Dendritic cell treated with granulocyte-macrophage colony-stimulating factor and Interleukin-4, amounts not matched to agents 40 ng/mL and 50 ng/mL, for 4 days (primary cell): ENCODE data around the gene CBLC.

Experiments used
- H3K27ac Mint-ChIP-seq: one replicate; pipeline ENCODE4 v1.8.0; 2022; ENCODE audit warnings: mild to moderate bottlenecking, mixed read lengths
- H3K27me3 Mint-ChIP-seq: one replicate; pipeline ENCODE4 v1.8.0; 2022; ENCODE audit warnings: mild to moderate bottlenecking, mixed read lengths
- H3K36me3 Mint-ChIP-seq: one replicate; pipeline ENCODE4 v1.8.0; 2022; ENCODE audit warnings: low read depth, mixed read lengths
- H3K4me1 Mint-ChIP-seq: one replicate; pipeline ENCODE4 v1.8.0; 2022; ENCODE audit warnings: low read depth, mixed read lengths
- H3K4me3 Mint-ChIP-seq: one replicate; pipeline ENCODE4 v1.8.0; 2022; ENCODE audit warnings: mild to moderate bottlenecking, moderate library complexity, mixed read lengths
- H3K9me3 Mint-ChIP-seq: one replicate; pipeline ENCODE4 v1.8.0; 2022; ENCODE audit warnings: mixed read lengths
- intact Hi-C: fragments of 100-400 bp; cut with micrococcal nuclease; formaldehyde crosslinking; loops from one replicate; pipeline ENCODE4 v1.15.0; 2022

The CBLC gene

DNA sequence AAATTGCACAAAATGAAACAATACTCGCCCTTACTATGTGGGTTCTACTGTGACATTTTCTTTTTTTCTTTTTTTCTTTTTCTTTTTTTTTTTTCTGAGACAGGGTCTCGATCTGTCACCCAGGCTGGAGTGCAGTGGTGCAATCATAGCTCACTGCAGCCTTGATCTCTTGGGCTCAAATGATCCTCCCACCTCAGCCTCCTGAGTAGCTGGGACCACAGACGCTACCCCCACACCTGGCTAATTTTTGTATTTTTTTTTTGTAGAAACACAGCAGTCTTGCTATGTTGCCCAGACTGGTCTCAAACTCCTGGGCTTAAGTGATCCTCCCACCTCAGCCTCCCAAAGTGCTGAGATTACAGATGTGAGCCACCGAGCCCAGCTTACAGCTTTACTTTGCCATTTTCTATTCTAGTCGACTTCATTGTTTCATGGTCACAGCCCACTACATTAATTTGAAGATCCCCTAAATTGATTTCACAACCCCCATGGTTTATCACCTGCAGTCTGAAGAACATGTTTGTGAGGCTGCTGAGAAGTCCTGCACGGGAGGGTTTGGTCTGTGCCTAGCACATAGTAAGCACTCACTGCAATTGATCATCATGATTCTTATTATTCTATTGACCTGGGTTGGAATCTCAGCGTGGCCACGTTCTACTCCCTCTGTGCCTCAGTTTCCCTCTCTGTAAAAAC, 25.4 kb upstream of the CBLC start:
- Mint-ChIP-seq H3K4me3 (peak overlapping the region; percentile 97), H3K27ac (peak overlapping the region; percentile 97), H3K4me1 (peaks cover 59% of the 10 kb centered on the region), H3K9me3 (no peaks in the 10 kb centered on the region), H3K36me3 (peaks cover 94% of the 10 kb centered on the region), H3K27me3 (no peaks in the 10 kb centered on the region)
- intact Hi-C loops, result no loop called here

DNA sequence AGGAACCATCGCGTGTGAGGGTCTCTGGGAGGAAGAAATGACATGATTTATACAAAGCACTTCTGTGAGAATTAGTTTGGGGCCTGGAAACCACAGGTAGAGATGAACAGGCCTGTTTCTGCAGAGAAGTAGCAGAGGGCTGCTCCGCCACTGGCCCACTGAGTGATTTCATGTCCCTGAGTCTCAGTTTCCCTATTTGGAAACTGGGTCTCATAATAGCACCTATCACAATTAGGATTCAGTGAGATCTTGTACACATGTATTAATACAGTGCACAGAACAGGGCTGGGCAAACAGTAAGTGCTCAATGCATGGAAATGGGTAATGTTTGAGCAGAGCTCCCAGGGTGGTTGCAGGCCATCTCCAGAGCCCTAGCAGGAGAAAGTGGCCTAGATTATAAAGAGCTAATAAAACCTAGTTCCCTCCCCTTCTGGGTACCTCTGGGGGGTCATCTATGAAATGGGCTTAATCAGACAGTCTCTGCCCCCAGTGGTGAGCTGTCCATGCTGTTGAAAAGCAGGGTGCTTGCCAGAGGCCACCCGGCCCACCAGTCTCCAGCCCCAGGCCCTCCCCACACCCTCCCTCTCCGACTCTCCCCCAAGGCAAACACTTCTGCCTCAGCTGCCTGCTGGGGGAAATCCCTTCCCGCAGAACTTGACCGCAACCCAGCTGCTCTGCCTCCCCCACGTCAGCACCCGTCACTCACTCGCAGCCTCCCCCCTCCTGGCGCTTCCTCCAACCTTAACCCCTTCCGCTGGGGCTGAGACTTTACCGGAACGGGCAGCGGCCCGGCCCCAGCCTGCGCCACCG, 24.7 kb upstream of the CBLC start:
- H3K4me1 Mint-ChIP-seq, result peaks cover 60% of the 10 kb centered on the region
- H3K27me3 Mint-ChIP-seq, result no peaks in the 10 kb centered on the region
- H3K4me3 Mint-ChIP-seq, result peak overlapping the region; percentile 97
- peak overlapping the region; percentile 97 for H3K27ac Mint-ChIP-seq
- intact Hi-C loops, result no loop called here
- peaks cover 98% of the 10 kb centered on the region for H3K36me3 Mint-ChIP-seq
- H3K9me3 Mint-ChIP-seq, result no peaks in the 10 kb centered on the region

DNA sequence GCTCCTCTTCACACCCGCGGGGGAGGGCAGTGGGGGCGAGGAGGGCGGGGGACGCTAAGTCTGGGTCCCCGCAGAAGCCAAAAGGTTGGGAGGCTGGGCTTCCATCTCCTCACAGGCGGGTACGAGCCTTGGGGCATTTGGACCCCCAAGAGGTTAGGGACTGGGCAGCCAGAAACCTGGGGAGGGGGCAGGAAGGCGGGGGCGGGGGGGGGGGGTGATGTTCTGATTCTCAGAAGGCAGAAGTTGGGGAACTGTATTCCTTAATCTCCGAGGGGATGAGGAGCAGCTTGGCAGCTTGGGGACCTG, 24.1 kb upstream of the CBLC start:
- peak overlapping the region; percentile 97 for H3K4me3 Mint-ChIP-seq

DNA sequence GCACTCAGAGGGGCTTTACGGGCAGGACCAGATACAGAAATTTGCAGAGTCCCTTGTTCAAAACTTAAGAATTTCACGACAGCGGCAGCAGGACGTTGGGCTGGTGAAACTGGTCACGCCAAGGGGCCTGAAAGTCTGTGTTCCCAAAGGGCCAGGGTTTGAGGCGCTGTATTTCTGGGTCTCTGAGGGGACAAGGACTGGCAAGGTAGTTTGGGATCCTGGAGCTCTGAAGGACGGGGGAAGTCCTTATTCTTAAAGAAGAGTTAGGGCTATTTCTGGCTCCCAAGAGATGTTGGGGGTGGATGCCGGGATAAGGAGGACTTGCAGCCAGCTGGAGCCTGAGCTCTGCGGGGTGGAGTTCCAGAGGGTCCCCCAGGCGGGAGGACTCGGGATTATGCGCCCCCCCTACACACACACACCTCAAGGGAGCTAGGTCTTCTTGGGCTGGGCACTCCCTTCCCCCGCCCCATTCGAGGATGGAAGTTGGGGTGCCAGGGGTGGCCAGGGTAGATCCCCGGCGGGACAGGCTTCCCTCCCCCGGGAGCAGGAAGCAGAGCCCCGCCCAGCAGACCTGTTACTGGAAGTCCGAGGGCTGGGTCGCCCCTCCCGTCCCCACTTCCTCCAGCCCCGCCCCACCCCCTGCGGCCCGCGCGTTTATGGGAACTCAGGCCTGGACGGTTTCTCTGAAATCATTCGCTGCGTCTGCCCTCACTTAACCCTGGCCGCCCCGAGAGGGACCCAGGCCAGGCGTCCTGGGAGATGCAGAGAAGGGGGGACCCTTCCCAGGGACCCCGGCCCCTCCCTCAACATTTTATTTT, 23.5 kb upstream of the CBLC start:
- Mint-ChIP-seq H3K4me1 (peaks cover 65% of the 10 kb centered on the region), H3K36me3 (peaks cover 100% of the 10 kb centered on the region), H3K27me3 (no peaks in the 10 kb centered on the region), H3K27ac (peak overlapping the region; percentile 97), H3K9me3 (no peaks in the 10 kb centered on the region), H3K4me3 (peak overlapping the region; percentile 97)
- intact Hi-C loops, result loop anchor here (2.0 kb wide), 1 partner anchor 15 kb away; no protein-coding TSS in a partner anchor

More for the DNA sequence above, 24.1 kb upstream of the CBLC start:
- intact Hi-C loops, result no loop called here
- H3K27ac Mint-ChIP-seq, result peak overlapping the region; percentile 97
- peaks cover 100% of the 10 kb centered on the region for H3K36me3 Mint-ChIP-seq
- H3K27me3 Mint-ChIP-seq, result no peaks in the 10 kb centered on the region
- peaks cover 63% of the 10 kb centered on the region for H3K4me1 Mint-ChIP-seq
- no peaks in the 10 kb centered on the region for H3K9me3 Mint-ChIP-seq

DNA sequence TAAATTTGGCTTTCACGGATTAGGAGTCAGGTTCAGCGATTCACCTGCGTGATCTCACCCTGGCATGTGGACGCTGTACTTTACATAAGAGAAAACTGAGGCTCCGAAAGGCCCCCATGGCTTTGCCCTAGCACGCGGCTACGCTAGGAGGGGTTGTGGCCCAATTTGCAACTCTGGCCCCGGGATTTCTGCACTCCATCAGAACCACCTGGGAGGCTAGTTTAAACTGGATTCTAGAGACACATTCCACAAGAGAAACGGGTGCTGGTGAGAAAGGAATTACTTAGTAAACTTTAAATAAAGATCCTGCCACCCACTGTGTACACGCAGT, 23.0 kb upstream of the CBLC start:
- Mint-ChIP-seq H3K36me3 (peaks cover 100% of the 10 kb centered on the region), H3K27me3 (no peaks in the 10 kb centered on the region), H3K4me1 (peaks cover 69% of the 10 kb centered on the region), H3K27ac (peak overlapping the region; percentile 97), H3K4me3 (peak overlapping the region; percentile 97), H3K9me3 (no peaks in the 10 kb centered on the region)
- intact Hi-C loops, result loop anchor here (2.0 kb wide), 1 partner anchor 14 kb away; no protein-coding TSS in a partner anchor

DNA sequence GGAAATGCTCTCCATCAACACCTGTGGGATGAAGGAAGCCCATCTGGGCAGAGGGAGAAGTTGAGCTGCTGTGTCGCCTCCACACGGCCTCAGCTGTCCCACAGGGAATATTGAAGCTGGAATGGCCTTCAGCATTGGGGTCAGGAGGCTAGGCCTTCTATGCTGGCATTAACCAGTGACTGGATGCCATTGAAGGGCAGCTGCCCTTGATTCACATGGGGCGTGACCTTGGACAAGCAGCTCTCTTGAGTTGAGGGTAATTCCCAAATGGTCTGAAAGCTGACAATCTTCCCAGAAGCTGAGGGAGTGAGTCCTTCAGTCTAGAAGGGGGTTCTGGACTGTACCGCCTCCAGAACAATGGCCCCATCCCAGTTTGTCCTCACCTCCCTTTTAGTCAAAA, 22.5 kb upstream of the CBLC start:
- Mint-ChIP-seq H3K4me3 (peak overlapping the region; percentile 97), H3K9me3 (no peaks in the 10 kb centered on the region), H3K36me3 (peaks cover 100% of the 10 kb centered on the region), H3K4me1 (peaks cover 71% of the 10 kb centered on the region), H3K27me3 (no peaks in the 10 kb centered on the region), H3K27ac (peak overlapping the region; percentile 97)
- intact Hi-C loops, result loop anchor here (2.0 kb wide), 1 partner anchor 14 kb away; no protein-coding TSS in a partner anchor

DNA sequence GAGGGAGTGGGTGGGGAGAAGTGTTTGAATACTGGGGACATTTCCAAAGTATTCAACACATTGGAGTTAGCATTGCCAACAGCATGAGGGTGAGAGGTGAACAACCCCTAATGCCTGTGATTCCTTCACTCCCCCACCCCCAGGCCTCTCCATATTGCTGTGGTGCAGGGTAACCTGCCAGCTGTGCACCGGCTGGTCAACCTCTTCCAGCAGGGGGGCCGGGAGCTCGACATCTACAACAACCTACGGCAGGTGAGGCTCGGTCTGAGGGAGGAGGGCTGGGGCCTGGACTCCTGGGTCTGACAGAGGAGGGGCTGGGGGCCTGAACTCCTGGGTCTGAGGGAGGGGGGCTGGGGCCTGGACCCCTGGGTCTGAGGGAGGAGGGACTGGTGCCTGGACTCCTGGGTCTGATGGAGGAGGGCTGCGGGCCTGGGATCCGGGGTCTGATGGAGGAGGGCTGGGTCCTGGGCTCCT, 21.6 kb upstream of the CBLC start:
- peak overlapping the region; percentile 97 for H3K27ac Mint-ChIP-seq
- H3K36me3 Mint-ChIP-seq, result peaks cover 100% of the 10 kb centered on the region
- peak overlapping the region; percentile 44 for H3K4me3 Mint-ChIP-seq
- H3K4me1 Mint-ChIP-seq, result peaks cover 69% of the 10 kb centered on the region
- H3K9me3 Mint-ChIP-seq, result no peaks in the 10 kb centered on the region
- intact Hi-C loops, result no loop called here
- no peaks in the 10 kb centered on the region for H3K27me3 Mint-ChIP-seq

DNA sequence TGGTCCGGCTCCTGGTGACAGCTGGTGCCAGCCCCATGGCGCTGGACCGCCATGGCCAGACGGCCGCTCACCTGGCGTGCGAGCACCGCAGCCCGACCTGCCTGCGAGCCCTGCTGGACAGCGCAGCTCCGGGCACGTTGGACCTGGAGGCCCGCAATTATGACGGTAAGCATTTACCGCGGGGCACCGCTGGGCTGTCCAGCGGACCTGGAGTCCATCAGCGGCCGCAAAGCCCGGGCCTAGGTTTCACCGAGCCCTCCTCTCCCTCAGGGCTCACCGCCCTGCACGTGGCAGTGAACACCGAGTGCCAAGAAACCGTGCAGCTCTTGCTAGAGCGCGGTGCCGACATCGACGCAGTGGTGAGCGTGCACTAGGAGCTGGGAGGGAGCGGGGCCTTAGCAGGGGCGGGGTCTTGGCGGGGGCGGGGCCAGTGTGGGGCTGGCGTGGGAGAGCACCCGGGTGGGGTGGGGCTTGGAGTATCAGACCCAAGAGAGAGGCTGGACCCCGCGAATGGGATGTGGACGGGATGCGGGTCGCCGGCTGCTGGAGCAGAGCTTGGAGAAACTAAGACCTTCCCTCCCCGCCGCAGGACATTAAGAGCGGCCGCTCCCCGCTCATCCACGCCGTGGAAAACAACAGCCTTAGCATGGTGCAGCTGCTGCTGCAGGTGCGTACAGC, 20.5 kb upstream of the CBLC start:
- Mint-ChIP-seq H3K27ac (peak overlapping the region; percentile 97), H3K36me3 (peaks cover 100% of the 10 kb centered on the region), H3K27me3 (no peaks in the 10 kb centered on the region), H3K9me3 (no peaks in the 10 kb centered on the region), H3K4me3 (no peak overlapping the region), H3K4me1 (peaks cover 61% of the 10 kb centered on the region)
- intact Hi-C loops, result no loop called here

DNA sequence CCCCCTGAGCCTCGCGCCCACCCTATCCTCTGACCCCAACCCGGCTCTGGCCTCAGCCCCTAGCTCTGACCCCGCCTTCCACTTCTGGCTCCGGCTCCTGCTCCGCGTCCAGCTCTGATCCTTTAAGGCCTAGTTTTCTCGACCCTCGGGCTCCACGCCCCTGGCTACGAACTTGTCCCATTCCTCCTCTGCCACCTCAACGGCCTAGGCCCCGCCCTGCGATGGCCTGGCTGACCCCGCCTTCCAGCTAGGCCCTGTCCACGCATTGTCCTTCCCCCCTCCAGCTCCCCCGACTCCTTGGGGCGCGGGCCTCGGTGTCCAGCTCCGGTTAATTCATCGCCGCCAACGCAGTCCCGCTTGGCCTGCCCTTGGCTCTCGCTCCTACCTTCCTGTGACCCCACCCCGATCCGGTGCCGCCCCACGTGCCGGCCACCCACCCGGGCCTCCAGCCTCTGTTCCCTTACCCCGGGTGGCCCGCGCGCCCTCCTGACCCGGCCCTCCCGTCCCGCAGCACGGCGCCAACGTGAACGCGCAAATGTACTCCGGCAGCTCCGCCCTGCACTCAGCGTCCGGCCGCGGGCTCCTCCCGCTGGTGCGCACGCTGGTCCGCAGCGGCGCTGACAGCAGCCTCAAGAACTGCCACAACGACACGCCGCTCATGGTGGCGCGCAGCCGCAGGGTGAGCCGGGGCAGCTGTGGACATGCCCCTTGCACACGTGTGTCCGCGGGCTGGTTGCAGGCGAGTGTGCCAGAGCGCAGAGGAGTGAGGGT, 19.8 kb upstream of the CBLC start:
- Mint-ChIP-seq H3K4me1 (peaks cover 56% of the 10 kb centered on the region), H3K27ac (peak overlapping the region; percentile 64), H3K9me3 (no peaks in the 10 kb centered on the region), H3K36me3 (peaks cover 92% of the 10 kb centered on the region), H3K27me3 (no peaks in the 10 kb centered on the region), H3K4me3 (peak overlapping the region; percentile 42)
- intact Hi-C loops, result no loop called here

DNA sequence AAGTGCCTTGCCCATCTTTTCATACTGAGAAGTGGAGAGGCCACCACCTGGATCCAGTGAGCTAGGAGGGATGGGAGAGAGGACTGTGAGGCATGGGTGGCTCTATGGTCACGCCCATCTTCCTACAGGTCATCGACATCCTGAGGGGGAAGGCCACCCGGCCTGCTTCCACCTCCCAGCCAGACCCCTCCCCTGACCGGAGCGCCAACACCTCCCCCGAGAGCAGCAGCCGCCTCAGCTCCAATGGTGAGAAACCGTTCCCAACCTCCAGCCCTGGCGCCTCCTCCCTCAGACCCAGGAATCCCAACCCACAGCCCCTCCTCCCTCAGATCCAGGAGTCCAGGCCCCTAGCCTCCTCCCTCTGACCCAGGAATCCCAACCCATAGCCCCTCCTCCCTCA, 19.1 kb upstream of the CBLC start:
- Mint-ChIP-seq H3K4me3 (no peak overlapping the region), H3K9me3 (no peaks in the 10 kb centered on the region), H3K27me3 (no peaks in the 10 kb centered on the region), H3K36me3 (peaks cover 86% of the 10 kb centered on the region), H3K4me1 (peaks cover 57% of the 10 kb centered on the region), H3K27ac (peak overlapping the region; percentile 64)
- intact Hi-C loops, result no loop called here

DNA sequence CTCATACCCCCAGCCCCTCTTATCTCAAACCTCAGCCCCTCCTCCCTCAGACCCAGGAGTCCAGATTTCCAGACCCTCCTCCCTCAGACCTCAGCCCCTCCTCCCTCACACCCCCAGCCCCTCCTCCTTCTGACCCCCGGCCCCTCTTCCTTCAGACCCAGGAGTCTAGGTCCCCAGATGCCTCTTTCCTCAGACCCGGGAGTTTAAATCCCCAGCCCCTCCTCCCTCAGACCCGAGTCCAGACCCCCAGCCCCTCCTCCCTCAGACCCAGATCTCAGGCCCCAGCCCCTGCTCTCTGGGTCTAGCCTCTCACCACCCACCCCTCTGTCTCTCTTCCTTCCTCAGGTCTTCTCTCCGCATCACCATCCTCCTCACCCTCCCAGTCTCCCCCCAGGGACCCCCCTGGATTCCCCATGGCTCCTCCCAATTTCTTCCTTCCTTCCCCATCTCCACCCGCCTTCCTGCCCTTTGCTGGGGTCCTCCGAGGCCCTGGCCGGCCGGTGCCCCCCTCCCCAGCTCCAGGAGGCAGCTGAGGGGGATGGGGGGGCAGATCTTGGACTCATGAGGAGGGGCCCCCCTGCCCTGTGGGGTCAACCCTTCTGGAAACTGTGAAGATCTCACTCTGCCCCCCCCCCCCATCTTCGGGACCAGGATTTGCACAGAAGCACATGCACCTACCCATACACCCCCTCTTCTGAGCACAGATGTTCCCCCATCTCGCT, 18.4 kb upstream of the CBLC start:
- intact Hi-C loops, result no loop called here
- no peaks in the 10 kb centered on the region for H3K9me3 Mint-ChIP-seq
- H3K36me3 Mint-ChIP-seq, result peaks cover 79% of the 10 kb centered on the region
- no peak overlapping the region for H3K4me3 Mint-ChIP-seq
- H3K27ac Mint-ChIP-seq, result peak overlapping the region; percentile 64
- no peaks in the 10 kb centered on the region for H3K27me3 Mint-ChIP-seq
- H3K4me1 Mint-ChIP-seq, result peaks cover 63% of the 10 kb centered on the region

DNA sequence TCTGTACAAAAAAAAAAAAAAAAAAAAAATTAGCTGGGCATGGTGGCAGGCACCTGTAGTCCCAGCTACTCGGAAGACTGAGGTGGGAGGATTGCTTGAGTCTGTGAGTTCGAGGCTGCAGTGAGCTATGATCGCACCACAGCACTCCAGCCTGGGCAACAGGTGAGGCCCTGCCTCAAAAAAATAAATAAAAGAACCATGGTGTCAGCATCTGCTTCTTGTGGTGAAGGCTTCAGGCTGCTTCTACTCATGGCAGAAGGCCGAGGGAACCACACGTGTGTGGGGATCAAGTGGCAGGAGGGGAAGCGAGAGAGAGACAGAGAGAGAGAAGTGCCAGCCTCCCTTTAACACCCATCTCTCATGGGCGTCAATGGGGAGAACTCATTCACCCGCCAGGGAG, 15.7 kb upstream of the CBLC start:
- Mint-ChIP-seq H3K36me3 (peaks cover 51% of the 10 kb centered on the region), H3K27ac (peak overlapping the region; percentile 55), H3K27me3 (no peaks in the 10 kb centered on the region), H3K9me3 (no peaks in the 10 kb centered on the region), H3K4me1 (peaks cover 54% of the 10 kb centered on the region), H3K4me3 (no peak overlapping the region)
- intact Hi-C loops, result no loop called here
